EL (cell line): ENCODE data around the gene SPATA13.
A peak's percentile ranks its signal among the peaks of the same experiment; 100 is the strongest.
"Not testable (repeated sequence)": the region's sequence is repeated elsewhere in the genome, so short reads cannot be mapped to it uniquely, and the experiment has no call there.

ENCODE experiments used
- DNase-seq: peaks from one replicate; pipeline ENCODE4 v3.0.0-alpha.2; 2016

Gene SPATA13

DNA sequence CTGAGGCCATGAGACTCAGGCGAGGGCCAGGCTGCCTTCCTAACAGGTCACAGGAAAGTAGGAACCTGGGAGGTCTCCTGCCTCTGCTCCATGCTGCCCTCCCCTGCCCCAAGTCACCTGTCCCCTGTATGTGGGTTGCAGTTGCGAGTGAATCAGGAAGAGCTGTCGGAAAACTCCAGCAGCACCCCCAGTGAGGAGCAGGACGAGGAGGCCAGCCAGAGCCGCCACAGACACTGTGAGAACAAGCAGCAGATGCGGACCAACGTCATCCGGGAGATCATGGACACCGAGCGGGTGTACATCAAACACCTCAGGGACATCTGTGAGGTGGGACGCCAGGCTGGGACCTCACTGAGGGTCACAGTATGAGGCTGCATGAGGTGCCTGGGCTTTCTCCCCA is 126.1 kb downstream of the SPATA13 start:
- DNase-seq, result no peak

DNA sequence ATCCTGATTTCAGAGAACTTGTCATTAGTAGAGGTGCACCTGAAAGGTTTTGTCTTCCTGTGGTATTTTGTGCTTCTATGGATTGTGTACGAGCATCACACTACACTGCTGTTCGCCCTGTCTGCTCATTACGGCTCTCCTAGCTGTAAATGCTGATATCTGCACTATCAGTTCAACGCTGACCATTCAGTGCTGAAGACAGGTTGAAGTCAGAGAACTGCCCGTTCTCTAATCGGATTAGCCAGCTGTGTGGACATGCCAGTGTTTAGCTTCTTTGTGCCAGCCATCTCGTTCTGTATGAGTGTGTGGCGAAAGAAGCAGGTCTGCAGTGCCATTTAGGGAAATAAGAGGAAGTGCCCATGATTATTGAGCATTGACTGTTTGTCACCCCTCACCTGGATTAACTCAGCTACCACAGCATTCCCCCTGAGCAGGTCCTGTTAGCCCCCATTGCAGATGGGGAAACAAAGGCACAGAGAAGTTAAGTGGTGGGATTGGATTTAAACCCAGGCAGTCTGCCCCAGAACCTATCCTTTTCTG is 127.3 kb downstream of the SPATA13 start:
- no peak for DNase-seq

GRCh38 chr13:24288870-24289269 is 128.3 kb downstream of the SPATA13 start:
- no peak for DNase-seq

DNA sequence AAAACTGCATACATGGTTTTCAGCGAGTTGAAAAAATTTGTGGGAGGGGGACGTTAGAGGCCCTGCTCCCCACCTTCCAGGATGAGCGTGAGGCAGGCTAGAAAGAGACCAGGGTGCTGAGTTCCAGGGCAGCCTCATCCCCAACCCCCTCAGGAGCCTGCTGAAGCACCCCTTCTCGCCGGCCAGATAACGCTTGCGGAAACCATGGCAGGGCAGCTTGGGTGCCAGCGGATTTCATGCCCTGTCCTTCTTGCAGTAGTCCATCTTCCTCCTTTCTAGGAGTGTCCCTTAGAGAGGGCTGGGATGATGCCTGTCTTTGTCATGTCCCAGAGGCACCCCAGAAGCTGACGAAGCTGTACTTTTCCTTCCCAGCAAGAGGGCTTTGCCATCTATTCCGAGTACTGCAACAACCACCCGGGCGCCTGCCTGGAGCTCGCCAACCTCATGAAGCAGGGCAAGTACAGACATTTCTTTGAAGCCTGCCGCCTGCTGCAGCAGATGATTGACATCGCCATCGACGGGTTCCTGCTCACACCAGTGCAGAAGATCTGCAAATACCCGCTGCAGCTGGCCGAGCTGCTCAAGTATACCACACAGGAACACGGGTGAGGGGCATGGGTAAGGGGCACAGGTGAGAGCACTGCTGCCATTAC is 129.9 kb downstream of the SPATA13 start:
- DNase-seq, result no peak

DNA sequence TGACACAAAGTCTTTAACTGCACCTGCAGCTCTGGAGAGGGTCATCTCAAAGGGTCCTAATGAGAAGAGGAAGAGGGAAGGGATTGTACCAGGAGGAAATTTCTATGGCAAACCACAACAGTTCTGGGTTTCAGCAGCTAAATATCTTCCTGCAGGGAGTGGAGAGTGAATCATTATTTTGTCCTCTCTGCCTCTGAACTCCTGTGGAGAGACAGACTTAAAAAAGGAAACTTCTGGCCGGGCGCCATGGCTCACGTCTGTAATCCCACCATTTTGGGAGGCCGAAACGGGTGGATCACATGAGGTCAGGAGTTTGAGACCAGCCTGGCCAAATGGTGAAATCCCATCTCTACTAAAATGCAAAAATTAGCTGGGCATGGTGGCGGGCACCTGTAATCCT is 132.0 kb downstream of the SPATA13 start:
- no peak for DNase-seq

- DNase-seq, result no peak
Measured at GRCh38 chr13:24293746-24294145, 133.2 kb downstream of the SPATA13 start.

- no peak for DNase-seq
Measured at GRCh38 chr13:24299488-24300114, 139.1 kb downstream of the SPATA13 start.

DNA sequence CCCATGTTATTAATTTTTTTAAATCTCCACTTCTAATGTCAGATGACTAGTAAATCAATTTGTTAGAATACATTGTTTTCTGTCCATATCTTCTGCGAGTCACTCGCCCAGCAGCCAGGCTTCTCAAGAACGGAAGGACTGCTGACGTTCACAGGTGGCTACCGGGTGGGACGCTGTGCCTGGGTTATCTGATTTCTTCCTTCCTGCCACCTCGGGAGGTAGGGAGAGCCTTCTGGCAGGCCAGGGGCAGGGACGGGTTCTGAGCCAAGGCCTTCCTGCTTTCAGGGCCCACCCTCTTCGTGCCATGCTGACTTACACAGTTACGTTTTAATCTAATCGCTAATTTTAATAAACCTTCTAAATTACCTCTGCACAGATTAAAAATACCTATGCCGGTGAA is 140.9 kb downstream of the SPATA13 start:
- DNase-seq, result no peak

GRCh38 chr13:24301911-24302310 is 141.4 kb downstream of the SPATA13 start:
- DNase-seq, result no peak

GRCh38 chr13:24304620-24305019 is 144.1 kb downstream of the SPATA13 start:
- no peak for DNase-seq

- peak; percentile 59 for DNase-seq
Measured at GRCh38 chr13:24306632-24307031, 146.1 kb downstream of the SPATA13 start.

DNA sequence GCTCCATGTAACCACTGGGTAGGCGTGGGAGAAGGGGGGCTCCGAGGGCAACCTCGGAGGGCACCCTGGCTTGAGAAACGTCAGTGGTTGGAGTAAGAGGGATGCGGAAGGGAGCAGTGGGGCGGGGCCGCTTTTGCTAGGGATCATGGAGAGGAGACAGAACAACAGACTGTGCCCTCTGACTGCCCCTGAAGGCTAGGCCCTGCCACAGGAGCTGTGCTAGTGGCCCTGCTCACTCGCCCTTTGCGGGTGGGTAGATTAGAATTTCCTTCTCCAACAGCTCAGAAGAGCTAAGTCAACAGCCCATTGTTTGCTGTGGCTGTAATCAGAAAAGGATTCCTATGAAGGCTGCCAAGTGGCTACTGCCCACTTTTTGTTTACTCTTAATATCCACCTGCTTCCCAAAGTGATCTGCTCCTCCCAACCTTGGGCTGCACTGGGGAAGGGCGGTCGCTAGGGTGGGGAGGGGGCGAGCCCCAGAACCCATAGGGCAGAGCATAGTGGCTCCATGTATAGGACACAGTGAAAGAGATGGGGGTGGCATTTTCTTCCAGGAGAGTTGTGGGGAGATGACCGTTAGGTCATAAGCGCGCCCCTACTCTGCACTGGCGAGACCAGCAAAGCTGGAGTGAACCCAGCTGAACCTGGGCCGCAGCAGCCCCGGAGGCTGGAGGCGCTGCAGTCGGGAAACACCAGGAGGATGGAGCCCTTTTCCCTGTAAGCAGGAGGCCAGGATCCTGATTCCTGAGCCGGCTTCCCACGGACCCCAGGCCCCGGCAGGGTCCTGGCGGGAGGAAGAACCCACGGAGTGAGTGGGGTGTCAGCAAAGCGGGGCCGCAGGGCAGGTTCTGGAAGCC is 146.9 kb downstream of the SPATA13 start:
- no peak for DNase-seq

GRCh38 chr13:24308068-24308445 is 147.5 kb downstream of the SPATA13 start:
- DNase-seq, result no peak

DNA sequence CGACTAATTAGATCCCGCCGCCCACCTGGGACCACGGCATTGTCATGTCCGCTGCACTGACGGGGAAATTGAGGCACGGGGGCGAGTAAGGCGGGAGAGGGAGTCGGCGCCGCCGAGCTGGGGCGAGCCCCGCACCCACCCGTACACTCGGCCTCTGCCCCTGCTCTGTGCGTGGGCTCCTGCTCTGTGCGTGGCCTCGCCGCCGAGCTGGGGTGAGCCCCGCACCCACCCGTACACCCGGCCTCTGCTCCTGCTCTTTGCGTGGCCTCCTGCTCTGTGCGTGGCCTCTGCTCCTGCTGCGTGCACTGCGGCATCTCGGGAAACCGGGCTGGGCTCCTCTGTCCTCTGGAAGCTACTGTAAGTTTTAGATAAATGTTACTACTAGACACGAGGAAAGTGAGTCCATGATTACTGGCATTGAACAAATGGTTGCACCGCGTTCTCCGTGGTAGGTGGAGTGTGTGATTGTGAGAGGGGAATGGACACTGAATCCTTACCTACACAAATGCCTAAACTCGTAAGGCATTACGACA is 148.0 kb downstream of the SPATA13 start:
- no peak for DNase-seq

- not testable (repeated sequence) for DNase-seq
Measured at GRCh38 chr13:24309300-24309699, 148.8 kb downstream of the SPATA13 start, which contains the start of gene C1QTNF9. TSS of gene C1QTNF9 (plus strand) at chr13:24309580. CDS start at chr13:24316004, 6,424 bp downstream.

DNA sequence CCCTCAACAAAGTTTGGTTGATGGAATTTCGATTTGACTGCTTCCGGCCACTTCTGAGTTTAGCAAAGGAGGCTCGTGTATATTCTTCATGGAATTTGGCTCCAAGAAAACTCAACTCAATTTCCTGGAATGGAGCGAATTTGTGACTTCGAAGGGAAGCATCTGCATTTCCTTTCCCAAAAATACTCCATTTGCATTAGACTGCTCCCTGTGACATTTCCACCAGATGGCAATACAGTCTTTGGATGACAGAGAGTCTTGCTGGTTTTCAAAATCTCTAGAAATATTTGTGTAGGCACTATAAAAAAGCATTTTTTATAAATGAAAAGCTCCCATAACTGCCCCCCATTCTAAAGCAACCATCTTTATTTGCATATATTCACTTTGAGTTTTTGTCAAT is 152.9 kb downstream of the SPATA13 start:
- no peak for DNase-seq

GRCh38 chr13:24317835-24318234 is 157.3 kb downstream of the SPATA13 start:
- DNase-seq, result not testable (repeated sequence)

GRCh38 chr13:24318878-24319277 is 158.4 kb downstream of the SPATA13 start:
- DNase-seq, result not testable (repeated sequence)

- not testable (repeated sequence) for DNase-seq
Measured at GRCh38 chr13:24319641-24320040, 159.1 kb downstream of the SPATA13 start.

- DNase-seq, result not testable (repeated sequence)
Measured at GRCh38 chr13:24321416-24321815, 160.9 kb downstream of the SPATA13 start.

- not testable (repeated sequence) for DNase-seq
Measured at GRCh38 chr13:24322470-24322869, 161.9 kb downstream of the SPATA13 start.

DNA sequence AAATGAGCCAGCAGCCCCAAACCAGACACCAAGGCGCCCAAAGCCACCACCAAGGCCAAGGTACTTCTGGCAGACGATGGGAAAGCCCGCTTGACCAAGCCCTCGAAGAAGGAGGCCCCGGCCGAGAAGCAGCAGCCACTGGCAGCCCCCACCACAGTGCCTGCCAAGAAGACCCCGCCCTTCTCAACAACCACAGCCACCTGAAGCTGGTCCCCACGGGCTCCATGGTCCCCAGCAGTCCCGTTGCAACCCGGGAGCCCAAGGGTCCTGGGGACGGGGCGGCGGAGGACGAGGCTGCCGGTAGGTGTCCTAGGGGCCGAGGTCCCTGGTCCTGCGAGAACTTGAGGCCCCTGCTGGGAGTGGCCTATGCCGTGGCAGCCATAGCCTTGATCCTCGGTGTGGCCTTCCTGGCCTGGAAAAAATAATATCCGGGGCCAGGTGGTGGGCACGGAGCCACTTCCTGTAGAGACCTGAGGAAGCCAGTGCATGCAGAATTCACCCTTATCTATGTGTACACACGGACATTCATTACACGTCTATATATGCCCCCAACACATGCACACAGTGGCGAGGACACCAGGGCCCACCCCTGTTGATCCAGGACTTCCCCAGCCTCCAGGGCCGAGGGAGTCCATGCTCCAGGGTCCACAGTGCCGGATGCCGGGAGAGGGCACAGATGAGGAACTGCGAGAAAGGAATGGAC is 162.7 kb downstream of the SPATA13 start:
- no peak for DNase-seq

DNA sequence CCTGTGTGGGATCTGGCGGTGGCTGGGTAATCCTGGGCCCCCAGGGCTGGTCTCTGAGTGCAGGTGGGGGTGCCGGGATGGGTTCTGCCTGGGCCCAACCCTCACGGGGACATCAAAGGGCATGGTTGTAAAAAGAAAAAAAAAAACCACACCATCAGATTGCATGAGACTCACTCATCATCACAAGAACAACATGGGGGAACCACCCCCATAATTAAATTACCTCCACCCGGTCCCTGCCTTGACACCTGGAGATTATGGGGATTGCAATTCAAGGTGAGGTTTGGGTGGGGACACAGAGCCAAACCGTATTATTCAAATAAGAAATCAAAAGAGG is 163.2 kb downstream of the SPATA13 start:
- no peak for DNase-seq
